Activated T-helper 9 cell treated with anti-CD3 and anti-CD28 coated beads, Interleukin-2, amount 50 U/mL, for 16 hours (primary cell): ENCODE data around the gene ZNF560.

Experiments used
- DNase-seq: peaks from one replicate; pipeline ENCODE4 v3.0.0-alpha.2; 2020; ENCODE audit warnings: low read depth

ZNF560 gene

DNA sequence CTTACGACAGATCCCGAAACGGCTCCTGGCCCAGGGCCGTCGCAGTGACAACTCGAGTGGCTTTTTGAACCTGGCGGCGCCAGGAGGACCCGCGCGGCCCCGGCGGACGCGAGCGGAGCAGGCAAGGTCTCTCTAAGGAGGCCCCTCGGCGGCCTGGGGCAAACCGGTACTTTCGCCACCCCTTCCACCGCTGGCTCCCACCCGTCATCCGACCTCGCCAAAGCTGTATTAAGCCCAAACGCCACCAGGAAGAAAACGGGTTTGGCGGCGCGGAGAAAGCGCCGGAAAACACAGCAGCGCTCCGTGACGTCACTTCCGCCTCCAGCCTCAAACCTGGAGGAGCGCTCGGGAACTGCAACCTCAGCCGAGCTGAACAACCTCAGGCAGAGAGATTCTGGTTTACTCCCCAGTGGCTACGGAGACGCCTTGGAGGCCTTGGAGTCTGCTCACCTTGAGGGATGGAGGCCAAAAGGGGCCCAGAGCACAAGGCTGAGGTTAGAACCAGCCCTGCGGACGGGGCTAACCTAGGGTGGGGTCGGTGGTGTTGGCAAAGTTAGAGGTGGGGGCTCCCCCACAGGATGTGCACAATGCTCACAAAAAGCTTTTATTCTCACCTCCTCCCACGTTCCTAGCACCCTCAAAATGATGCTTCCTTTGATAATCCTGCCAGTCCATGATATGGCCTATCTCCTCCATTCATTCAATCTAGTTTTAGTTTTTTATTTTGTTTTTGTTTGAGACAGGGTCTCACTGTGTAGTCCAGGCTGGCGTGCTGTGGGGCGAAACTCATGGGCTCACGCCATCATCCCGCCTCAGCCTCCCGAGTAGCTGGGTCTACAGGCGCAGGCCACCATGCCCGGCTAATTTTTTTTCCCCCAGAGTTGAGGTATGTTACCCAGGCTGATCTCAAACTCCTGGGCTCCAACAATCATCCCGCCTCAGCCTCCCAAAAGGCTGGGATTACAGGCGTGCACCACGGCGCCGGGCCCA, 62.8 kb downstream of the ZNF560 start, which contains the start of gene ZNF266:
Gene ZNF266, minus strand, starts transcription at position 295 of the 990 bp plus-strand sequence. CDS start 15,484 bp downstream, outside the sequence.
- peak; percentile 83 for DNase-seq

DNA sequence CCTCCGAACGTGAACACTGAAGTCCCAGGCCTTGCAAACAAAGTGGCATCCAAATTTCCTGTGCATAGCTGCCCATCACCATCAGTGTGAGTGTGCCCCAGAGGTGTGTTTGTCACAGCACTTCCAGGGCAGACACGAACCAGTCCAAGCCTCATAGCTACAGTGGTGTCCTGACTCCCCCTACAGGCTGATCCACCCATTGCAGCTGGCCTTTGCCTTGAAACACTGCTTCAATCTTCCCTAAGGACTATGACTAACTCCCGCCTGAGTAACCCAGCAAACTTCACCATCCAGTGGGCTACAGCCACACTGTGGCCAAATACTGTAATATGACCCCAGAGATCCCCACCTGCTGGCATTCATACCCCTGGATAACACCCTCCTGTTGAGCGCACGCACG, 66.9 kb downstream of the ZNF560 start:
- DNase-seq: no peak

DNA sequence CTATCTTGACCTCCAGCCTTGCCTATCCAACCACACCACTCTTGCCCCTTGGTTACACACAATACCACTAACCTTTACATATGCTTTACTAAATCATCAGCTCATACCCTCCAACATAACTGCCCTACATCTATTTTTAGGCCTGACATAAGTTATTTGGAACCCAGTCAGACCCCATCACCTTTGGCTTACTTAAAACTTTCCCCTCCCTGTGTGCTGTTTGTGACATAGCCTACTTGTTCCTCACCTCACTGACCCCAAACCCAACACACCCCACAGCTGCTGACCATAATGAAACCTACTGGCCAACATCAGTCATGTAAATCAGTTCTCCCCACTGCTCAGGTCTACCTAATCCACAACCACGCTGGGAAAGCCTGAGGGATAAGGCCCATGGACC, 68.0 kb downstream of the ZNF560 start:
- no peak for DNase-seq

DNA sequence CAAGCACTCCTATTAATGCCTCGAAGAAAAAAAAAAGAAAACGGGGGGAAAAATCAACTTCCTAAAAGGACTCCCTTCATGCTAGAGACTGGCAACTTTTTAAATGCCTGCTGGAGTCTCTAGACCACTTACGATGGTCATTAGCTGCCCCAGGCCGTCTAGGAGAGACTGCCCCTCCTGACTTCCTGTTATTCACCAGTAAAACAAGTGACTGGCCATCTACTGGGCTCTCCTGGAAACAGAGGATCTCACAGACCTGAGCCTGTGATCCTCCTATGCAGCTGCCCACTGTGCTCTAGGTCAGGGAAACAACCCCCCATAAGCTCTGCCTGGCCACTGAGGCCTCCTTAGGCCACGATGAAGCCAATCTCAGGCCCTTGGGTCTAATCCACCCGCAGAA, 70.5 kb downstream of the ZNF560 start:
- no peak for DNase-seq
